Measurements from ENCODE around the gene SMYD3.

Gene SMYD3

GRCh38 chr1:245855846-245856730 lies 651.0 kb downstream of the SMYD3 start:
- Histone ChIP-seq H3K4me3 (ENCODE audit: low read depth, low read length) (no peak overlapping the region), H3K27me3 (no peaks in the 10 kb centered on the region), H3K9me3 (no peaks in the 10 kb centered on the region; the same call in 1 of the 2 replicates), H3K36me3 (peaks cover 67% of the 10 kb centered on the region), H3K4me1 (peaks cover 15% of the 10 kb centered on the region)
- no peak for TF ChIP-seq CTCF (IDR thresholded peaks at IDR 0.05; ENCODE audit: low read depth, low read length)
- no peak for DNase-seq

- Histone ChIP-seq H3K4me3 (ENCODE audit: low read depth, low read length) (no peak overlapping the region), H3K9me3 (no peaks in the 10 kb centered on the region; the same call in 1 of the 2 replicates), H3K4me1 (no peaks in the 10 kb centered on the region), H3K36me3 (peaks cover 71% of the 10 kb centered on the region), H3K27me3 (no peaks in the 10 kb centered on the region)
- TF ChIP-seq CTCF (IDR thresholded peaks at IDR 0.05; ENCODE audit: low read depth, low read length), result no peak
- DNase-seq, result no peak
Measured at GRCh38 chr1:245853291-245853690, 653.8 kb downstream of the SMYD3 start.

GRCh38 chr1:245843101-245843500 lies 664.0 kb downstream of the SMYD3 start:
- DNase-seq, result no peak

GRCh38 chr1:245842106-245842505 lies 665.0 kb downstream of the SMYD3 start:
- Histone ChIP-seq H3K9me3 (no peaks in the 10 kb centered on the region), H3K4me3 (ENCODE audit: low read depth, low read length) (no peak overlapping the region), H3K36me3 (peaks cover 7% of the 10 kb centered on the region), H3K4me1 (no peaks in the 10 kb centered on the region; the same call in 1 of the 2 replicates), H3K27me3 (no peaks in the 10 kb centered on the region)
- DNase-seq, result no peak
- no peak for TF ChIP-seq CTCF (IDR thresholded peaks at IDR 0.05; ENCODE audit: low read depth, low read length)

More at GRCh38 chr1:245843101-245843500, 664.0 kb downstream of the SMYD3 start:
- peaks cover 10% of the 10 kb centered on the region for H3K36me3 ChIP-seq
- H3K27me3 ChIP-seq, result no peaks in the 10 kb centered on the region
- no peaks in the 10 kb centered on the region; the same call in 1 of the 2 replicates for H3K4me1 ChIP-seq
- no peak overlapping the region for H3K4me3 ChIP-seq (ENCODE audit: low read depth, low read length)
- no peak for TF ChIP-seq CTCF (IDR thresholded peaks at IDR 0.05; ENCODE audit: low read depth, low read length)
- H3K9me3 ChIP-seq, result no peaks in the 10 kb centered on the region

GRCh38 chr1:245840971-245841370 lies 666.1 kb downstream of the SMYD3 start:
- no peaks in the 10 kb centered on the region; the same call in 1 of the 2 replicates for H3K4me1 ChIP-seq
- H3K4me3 ChIP-seq (ENCODE audit: low read depth, low read length), result no peak overlapping the region
- H3K27me3 ChIP-seq, result no peaks in the 10 kb centered on the region
- TF ChIP-seq CTCF (IDR thresholded peaks at IDR 0.05; ENCODE audit: low read depth, low read length), result no peak
- H3K36me3 ChIP-seq, result peaks cover 16% of the 10 kb centered on the region
- H3K9me3 ChIP-seq, result no peaks in the 10 kb centered on the region
- no peak for DNase-seq

- DNase-seq, result no peak
- Histone ChIP-seq H3K9me3 (no peaks in the 10 kb centered on the region), H3K4me3 (ENCODE audit: low read depth, low read length) (no peak overlapping the region), H3K27me3 (no peaks in the 10 kb centered on the region), H3K36me3 (peaks cover 32% of the 10 kb centered on the region), H3K4me1 (no peaks in the 10 kb centered on the region; the same call in 1 of the 2 replicates)
- TF ChIP-seq CTCF (IDR thresholded peaks at IDR 0.05; ENCODE audit: low read depth, low read length), result no peak
Measured at GRCh38 chr1:245837718-245838117, 669.4 kb downstream of the SMYD3 start.
